HFFc6 (cell line): ENCODE results near the gene DNASE1L2. TPM values are rescaled to one million over a fixed set of nuclear protein-coding genes. Genes with fewer than 3 reads are reported as not detected.

Experiments used
- DNase-seq: peaks from one replicate; pipeline ENCODE4 v3.0.0-alpha.2; 2018
- H3K27ac Mint-ChIP-seq: 2 replicates; pipeline ENCODE4 v1.8.0; 2020; ENCODE audit warnings: mild to moderate bottlenecking, mixed read lengths
- H3K27me3 Mint-ChIP-seq: 2 replicates; pipeline ENCODE4 v1.8.0; 2021; ENCODE audit warnings: mild to moderate bottlenecking, moderate library complexity, mixed read lengths; ENCODE audit not compliant: insufficient read depth
- H3K36me3 Mint-ChIP-seq: 2 replicates; pipeline ENCODE4 v1.8.0; 2021; ENCODE audit warnings: low read depth, mixed read lengths
- H3K4me1 Mint-ChIP-seq: 2 replicates; pipeline ENCODE4 v1.8.0; 2020; ENCODE audit warnings: low read depth, mixed read lengths
- H3K4me3 Mint-ChIP-seq: 2 replicates; pipeline ENCODE4 v1.8.0; 2020; ENCODE audit warnings: mild to moderate bottlenecking, moderate library complexity, mixed read lengths
- H3K9me3 Mint-ChIP-seq: 2 replicates; pipeline ENCODE4 v1.8.0; 2020; ENCODE audit warnings: mild to moderate bottlenecking, mixed read lengths
- CTCF ChIP-seq: fragments of 200-600 bp; sonication (generic); IDR thresholded peaks from 2 replicates; pipeline ENCODE4 v1.5.0; 2021; ENCODE audit warnings: antibody characterized with exemption, mild to moderate bottlenecking
- total RNA-seq, 6 experiments: library from RNA; stranded (reverse); fragmentation: NEBNext Ultra II Directional; extraction: Animal tissue kit (Norgen Biotek cat#: 25700); gene quantifications; 2 replicates in 1 of 6; 3 replicates in 5 of 6; pipeline ENCODE4 v1.2.3, GENCODE V29; 2021

The DNASE1L2 gene
- total RNA-seq, 6 experiments from 2014 or later, result 0.82 to 1.5 (median 1.1) TPM

- no peak for TF ChIP-seq CTCF
- no peak for DNase-seq
These were observed 37.7 kb downstream of the DNASE1L2 start for GRCh38 chr16:2273931-2274330.

GRCh38 chr16:2275476-2276367, 39.5 kb downstream of the DNASE1L2 start:
- H3K4me1 Mint-ChIP-seq, result no peaks in the 10 kb centered on the region
- no peak overlapping the region for H3K27ac Mint-ChIP-seq
- H3K27me3 Mint-ChIP-seq, result peaks cover 13% of the 10 kb centered on the region; the same call in 1 of the 2 replicates
- no peaks in the 10 kb centered on the region for H3K9me3 Mint-ChIP-seq
- H3K36me3 Mint-ChIP-seq, result no peaks in the 10 kb centered on the region
- no peak for TF ChIP-seq CTCF
- no peak for DNase-seq
- H3K4me3 Mint-ChIP-seq, result no peak overlapping the region

More at GRCh38 chr16:2273931-2274330, 37.7 kb downstream of the DNASE1L2 start:
- peaks cover 10% of the 10 kb centered on the region for H3K4me1 Mint-ChIP-seq
- no peak overlapping the region for H3K4me3 Mint-ChIP-seq
- H3K27ac Mint-ChIP-seq, result no peak overlapping the region
- H3K27me3 Mint-ChIP-seq, result peaks cover 4% of the 10 kb centered on the region; the same call in 1 of the 2 replicates
- H3K36me3 Mint-ChIP-seq, result no peaks in the 10 kb centered on the region
- H3K9me3 Mint-ChIP-seq, result no peaks in the 10 kb centered on the region

- Mint-ChIP-seq H3K4me1 (no peaks in the 10 kb centered on the region), H3K27ac (no peak overlapping the region), H3K9me3 (no peaks in the 10 kb centered on the region), H3K36me3 (no peaks in the 10 kb centered on the region), H3K4me3 (no peak overlapping the region), H3K27me3 (peaks cover 21% of the 10 kb centered on the region)
- TF ChIP-seq CTCF, result no peak
- DNase-seq, result no peak
These were observed 40.3 kb downstream of the DNASE1L2 start for GRCh38 chr16:2276368-2277195.

GRCh38 chr16:2277466-2278271, 41.4 kb downstream of the DNASE1L2 start:
- no peak for TF ChIP-seq CTCF

GRCh38 chr16:2278272-2278608, 42.0 kb downstream of the DNASE1L2 start:
- no peaks in the 10 kb centered on the region for H3K9me3 Mint-ChIP-seq
- H3K4me3 Mint-ChIP-seq, result no peak overlapping the region
- H3K36me3 Mint-ChIP-seq, result no peaks in the 10 kb centered on the region
- TF ChIP-seq CTCF, result peak; percentile 20; the same call in 1 of the 2 replicates
- no peaks in the 10 kb centered on the region for H3K4me1 Mint-ChIP-seq
- no peak for DNase-seq
- no peak overlapping the region for H3K27ac Mint-ChIP-seq
- peaks cover 25% of the 10 kb centered on the region for H3K27me3 Mint-ChIP-seq

More at GRCh38 chr16:2277466-2278271, 41.4 kb downstream of the DNASE1L2 start:
- Mint-ChIP-seq H3K4me3 (no peak overlapping the region), H3K27me3 (peaks cover 25% of the 10 kb centered on the region), H3K4me1 (no peaks in the 10 kb centered on the region), H3K36me3 (no peaks in the 10 kb centered on the region), H3K9me3 (no peaks in the 10 kb centered on the region), H3K27ac (no peak overlapping the region)
- no peak for DNase-seq
